WERI-Rb-1 (cell line): ENCODE results near the gene VPS35L.

Experiments
- DNase-seq: peaks from one replicate; pipeline ENCODE4 v3.0.0-alpha.2; 2020
- H3K27ac ChIP-seq: fragments of 250-450 bp; sonication (Bioruptor Pico); 2 replicates; pipeline ENCODE4 v1.5.1; 2020; ENCODE audit warnings: mild to moderate bottlenecking, moderate library complexity
- H3K27me3 ChIP-seq: fragments of 250-450 bp; sonication (Bioruptor Pico); 2 replicates; pipeline ENCODE4 v1.5.1; 2021; ENCODE audit warnings: mild to moderate bottlenecking, low read depth, moderate library complexity; ENCODE audit not compliant: insufficient read depth, severe bottlenecking
- H3K36me3 ChIP-seq: fragments of 250-450 bp; sonication (Bioruptor Pico); 2 replicates; pipeline ENCODE4 v1.5.1; 2020; ENCODE audit warnings: mild to moderate bottlenecking, moderate library complexity
- H3K4me3 ChIP-seq: 2 replicates; pipeline ENCODE4 v1.5.1; 2011; ENCODE audit warnings: low read depth, mild to moderate bottlenecking, control low read depth, low read length
- H3K9me3 ChIP-seq: fragments of 250-450 bp; sonication (Bioruptor Pico); 2 replicates; pipeline ENCODE4 v1.5.1; 2021; ENCODE audit warnings: mild to moderate bottlenecking, moderate library complexity; ENCODE audit not compliant: severe bottlenecking
- TF ChIP-seq, protein P1 (sequence below): IDR thresholded peaks from 2 replicates; pipeline ENCODE4 v1.5.1; 2011; ENCODE audit warnings: low read depth, mild to moderate bottlenecking, control low read depth, inconsistent platforms, low read length

The VPS35L gene

DNA sequence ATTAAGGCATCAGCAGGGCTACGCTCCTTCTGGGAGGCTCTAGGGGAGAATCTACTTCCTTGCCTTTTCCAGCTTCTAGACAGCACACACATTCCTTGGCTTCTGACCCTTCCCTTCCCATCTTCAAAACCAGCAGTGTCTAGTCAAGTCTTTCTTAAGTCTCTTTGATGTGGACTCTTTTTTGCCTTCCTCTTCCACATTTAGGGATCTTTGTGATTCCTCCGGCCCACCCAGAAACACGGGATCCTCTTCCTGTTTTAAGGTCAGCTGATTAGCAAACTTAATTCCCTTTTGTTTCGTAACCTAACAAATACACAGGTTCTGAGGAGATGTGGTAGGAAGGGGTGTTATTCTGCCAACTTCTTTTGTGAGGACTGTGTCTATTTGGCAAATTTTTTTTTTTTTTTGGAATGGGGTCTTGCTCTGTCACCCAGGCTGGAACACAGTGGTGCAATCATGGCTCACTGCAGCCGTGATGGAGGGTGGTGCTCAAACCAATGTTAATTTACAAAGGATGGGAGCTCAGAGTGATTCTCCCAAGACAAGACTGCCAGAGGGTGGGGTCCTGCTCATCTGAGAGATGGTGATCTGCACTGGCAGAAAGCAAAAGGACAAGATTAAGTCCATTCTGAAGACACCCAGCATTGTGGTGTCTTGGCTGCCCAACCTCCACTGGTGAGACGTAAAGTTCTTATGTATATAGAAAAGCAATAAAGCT, 147.8 kb downstream of the VPS35L start:
- Histone ChIP-seq H3K4me3 (no peak overlapping the region), H3K36me3 (peaks cover 92% of the 10 kb centered on the region), H3K27me3 (no peaks in the 10 kb centered on the region), H3K27ac (no peak overlapping the region), H3K9me3 (no peaks in the 10 kb centered on the region)
- TF ChIP-seq, protein P1, sequence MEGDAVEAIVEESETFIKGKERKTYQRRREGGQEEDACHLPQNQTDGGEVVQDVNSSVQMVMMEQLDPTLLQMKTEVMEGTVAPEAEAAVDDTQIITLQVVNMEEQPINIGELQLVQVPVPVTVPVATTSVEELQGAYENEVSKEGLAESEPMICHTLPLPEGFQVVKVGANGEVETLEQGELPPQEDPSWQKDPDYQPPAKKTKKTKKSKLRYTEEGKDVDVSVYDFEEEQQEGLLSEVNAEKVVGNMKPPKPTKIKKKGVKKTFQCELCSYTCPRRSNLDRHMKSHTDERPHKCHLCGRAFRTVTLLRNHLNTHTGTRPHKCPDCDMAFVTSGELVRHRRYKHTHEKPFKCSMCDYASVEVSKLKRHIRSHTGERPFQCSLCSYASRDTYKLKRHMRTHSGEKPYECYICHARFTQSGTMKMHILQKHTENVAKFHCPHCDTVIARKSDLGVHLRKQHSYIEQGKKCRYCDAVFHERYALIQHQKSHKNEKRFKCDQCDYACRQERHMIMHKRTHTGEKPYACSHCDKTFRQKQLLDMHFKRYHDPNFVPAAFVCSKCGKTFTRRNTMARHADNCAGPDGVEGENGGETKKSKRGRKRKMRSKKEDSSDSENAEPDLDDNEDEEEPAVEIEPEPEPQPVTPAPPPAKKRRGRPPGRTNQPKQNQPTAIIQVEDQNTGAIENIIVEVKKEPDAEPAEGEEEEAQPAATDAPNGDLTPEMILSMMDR = no peak
- no peak for DNase-seq

DNA sequence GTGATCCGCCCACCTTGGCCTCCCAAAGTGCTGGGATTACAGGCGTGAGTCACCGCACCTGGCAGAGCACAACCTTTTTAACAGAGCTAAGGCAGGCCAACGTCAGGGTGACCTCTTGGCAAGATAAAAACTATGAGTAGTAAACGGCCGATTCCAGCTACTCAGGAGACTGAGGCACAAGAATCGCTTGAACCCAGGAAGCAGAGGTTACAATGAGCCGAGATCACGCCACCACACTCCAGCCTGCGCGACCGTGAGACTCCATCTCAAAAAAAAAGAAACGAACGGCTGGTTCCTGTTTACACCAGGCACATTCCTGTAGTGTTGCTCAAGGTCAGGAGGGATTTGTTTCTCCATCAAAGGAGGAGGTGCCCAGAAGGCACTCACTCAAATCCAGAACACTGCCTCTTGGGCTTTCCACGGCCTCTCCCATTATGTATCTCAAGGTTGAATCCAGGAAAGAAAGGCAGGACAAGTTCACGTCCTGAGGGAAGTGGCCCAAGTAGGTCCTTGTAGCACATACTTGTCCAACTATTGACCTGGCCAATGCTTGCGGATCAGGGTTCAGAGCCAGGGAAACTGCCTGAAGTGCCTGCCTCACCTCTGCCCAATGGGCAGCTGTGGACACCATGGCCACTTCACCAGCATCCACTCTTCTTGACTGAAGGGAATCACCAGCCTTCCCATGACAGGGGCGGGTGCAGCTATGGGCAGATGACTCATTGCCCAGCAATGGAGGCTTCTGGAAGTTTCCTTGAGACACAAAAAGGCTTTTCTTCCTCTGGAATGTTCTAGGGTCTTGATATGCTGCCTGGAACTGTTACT, 149.0 kb downstream of the VPS35L start:
- TF ChIP-seq, protein P1 = no peak

DNA sequence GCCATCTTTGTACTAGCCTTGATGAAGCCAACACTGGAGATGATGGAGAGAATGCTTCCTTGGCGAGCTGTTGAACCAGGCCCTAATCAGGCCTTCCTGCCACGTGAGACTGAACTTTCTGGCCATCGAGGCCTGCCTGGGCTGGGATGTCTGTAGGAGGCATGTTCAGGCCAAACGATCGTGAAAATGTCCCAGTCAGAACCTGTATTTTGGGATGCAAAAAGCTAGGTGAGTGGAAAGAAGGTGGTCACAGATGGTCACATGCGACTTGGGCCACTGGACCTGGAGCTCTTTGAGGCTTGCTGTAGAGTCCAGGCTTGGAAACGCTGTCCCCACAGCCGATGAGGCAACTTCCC, 149.6 kb downstream of the VPS35L start:
- no peak overlapping the region for H3K4me3 ChIP-seq
- no peak overlapping the region for H3K27ac ChIP-seq
- H3K36me3 ChIP-seq = peaks cover 92% of the 10 kb centered on the region
- no peak for DNase-seq
- H3K9me3 ChIP-seq = no peaks in the 10 kb centered on the region
- no peaks in the 10 kb centered on the region for H3K27me3 ChIP-seq
- TF ChIP-seq, protein P1 = no peak

More for the DNA sequence above, 149.0 kb downstream of the VPS35L start:
- H3K4me3 ChIP-seq = no peak overlapping the region
- no peaks in the 10 kb centered on the region for H3K9me3 ChIP-seq
- no peak for DNase-seq
- peaks cover 92% of the 10 kb centered on the region for H3K36me3 ChIP-seq
- no peaks in the 10 kb centered on the region for H3K27me3 ChIP-seq
- H3K27ac ChIP-seq = no peak overlapping the region

DNA sequence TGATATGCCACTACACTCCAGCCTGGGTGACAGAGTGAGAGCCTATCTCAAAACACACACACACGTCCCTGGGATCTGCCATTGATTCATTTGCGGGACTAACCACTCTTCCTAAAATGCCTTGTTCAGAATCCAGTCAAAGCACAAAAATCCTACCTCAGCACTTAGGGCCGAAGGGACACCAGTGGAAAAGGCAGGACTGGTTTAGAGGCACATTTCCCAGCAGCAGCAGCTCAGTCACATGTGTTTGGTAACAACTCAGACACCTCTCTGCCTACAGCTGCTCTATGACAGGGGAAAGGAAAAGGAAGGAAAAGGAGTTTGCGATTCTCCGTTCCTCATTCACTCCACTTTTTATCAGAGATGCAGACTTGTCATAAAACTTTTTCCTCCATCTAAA, 150.3 kb downstream of the VPS35L start:
- H3K27ac ChIP-seq = no peak overlapping the region
- TF ChIP-seq, protein P1 = no peak
- no peak overlapping the region for H3K4me3 ChIP-seq
- no peaks in the 10 kb centered on the region for H3K9me3 ChIP-seq
- peaks cover 90% of the 10 kb centered on the region for H3K36me3 ChIP-seq
- DNase-seq = no peak
- H3K27me3 ChIP-seq = no peaks in the 10 kb centered on the region

DNA sequence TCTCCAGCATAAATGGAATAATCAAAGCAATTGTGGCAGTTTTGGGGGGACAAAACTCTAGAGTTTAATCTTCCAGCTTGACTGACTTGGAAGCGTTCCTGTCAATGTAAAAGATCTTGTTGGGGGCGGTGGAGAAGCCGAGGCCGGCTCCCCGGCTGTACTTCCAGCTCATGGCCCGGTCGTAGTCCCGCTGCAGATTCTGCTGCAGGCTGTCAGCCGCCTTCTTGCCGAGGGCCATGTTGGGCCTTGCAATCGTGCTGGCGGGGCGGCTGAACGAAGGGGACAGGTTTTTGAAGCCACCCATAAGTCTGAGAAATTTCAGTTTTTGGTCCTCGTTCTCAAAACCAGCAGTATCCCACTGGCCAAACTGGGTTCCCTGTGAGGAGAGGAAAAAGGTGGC, 151.3 kb downstream of the VPS35L start:
- no peaks in the 10 kb centered on the region for H3K9me3 ChIP-seq
- TF ChIP-seq, protein P1 = no peak
- no peaks in the 10 kb centered on the region for H3K27me3 ChIP-seq
- H3K36me3 ChIP-seq = peaks cover 89% of the 10 kb centered on the region
- no peak overlapping the region for H3K27ac ChIP-seq
- no peak for DNase-seq
- no peak overlapping the region for H3K4me3 ChIP-seq
